Activated naive CD8-positive, alpha-beta T cell treated with anti-CD3 and anti-CD28 coated beads, Interleukin-2, amount 10 ng/mL, durations not matched to agents 7 days and 5 days (primary cell): ENCODE data around the gene AHNAK. TPM values are rescaled to one million over a fixed set of nuclear protein-coding genes. Genes with fewer than 3 reads are reported as not detected.

Experiments used
- ATAC-seq: fragments of 150-1000 bp; cut with Tn5 transposase; one replicate; pipeline ENCODE4 v1.10.0; 2021; ENCODE audit warnings: low read depth, moderate library complexity
- POLR2A ChIA-PET: fragments of 350-600 bp; sonication (Branson Sonifier 250); formaldehyde crosslinking; loops from one replicate; lab custom pipeline; 2021; ENCODE audit warnings: antibody characterized with exemption; lab: Charles Lee
- DNase-seq: peaks from one replicate; pipeline ENCODE4 v3.0.0; 2021
- H3K27ac Mint-ChIP-seq: one replicate; pipeline ENCODE4 v1.8.0; 2022; ENCODE audit warnings: mild to moderate bottlenecking, mixed read lengths
- H3K27me3 Mint-ChIP-seq: one replicate; pipeline ENCODE4 v1.8.0; 2022; ENCODE audit warnings: mild to moderate bottlenecking, moderate library complexity, mixed read lengths
- H3K36me3 Mint-ChIP-seq: one replicate; pipeline ENCODE4 v1.8.0; 2021; ENCODE audit warnings: mild to moderate bottlenecking, mixed read lengths
- H3K4me1 Mint-ChIP-seq: one replicate; pipeline ENCODE4 v1.8.0; 2021; ENCODE audit warnings: mixed read lengths
- H3K4me3 Mint-ChIP-seq: one replicate; pipeline ENCODE4 v1.8.0; 2022; ENCODE audit warnings: mild to moderate bottlenecking, moderate library complexity, mixed read lengths
- H3K9me3 Mint-ChIP-seq: one replicate; pipeline ENCODE4 v1.8.0; 2021; ENCODE audit warnings: mixed read lengths
- total RNA-seq, 2 experiments: library from RNA; stranded (reverse); gene quantifications; one replicate each; pipeline ENCODE4 v1.2.3, GENCODE V29; 2021

Gene AHNAK
- total RNA-seq, 2 experiments from 2014 or later, result 278 to 344 TPM

DNA sequence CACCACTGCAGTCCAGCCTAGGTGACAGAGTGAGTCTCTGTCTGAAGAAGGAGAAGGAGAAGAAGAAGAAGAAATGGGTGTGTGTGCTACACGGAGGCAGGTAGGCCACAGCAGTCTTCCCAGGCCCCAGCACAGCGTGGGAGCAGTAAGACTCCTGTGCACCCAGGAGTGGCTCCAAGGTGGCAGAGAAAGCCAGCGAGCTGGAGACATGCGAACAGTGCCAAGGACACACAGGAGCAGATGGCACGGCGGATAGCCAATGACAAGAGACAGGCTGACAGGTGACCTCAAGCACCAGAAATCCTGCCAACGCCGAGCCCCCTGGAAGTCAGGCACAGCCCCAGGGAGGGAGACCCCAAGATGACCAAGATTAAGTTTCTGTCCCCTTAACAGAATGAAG, 136.8 kb downstream of the AHNAK start:
- POLR2A ChIA-PET, result interaction anchor here (0.6 kb wide), 1 partner anchor 233 kb away, joined by 4 read pairs; no protein-coding TSS in a partner anchor
- Mint-ChIP-seq H3K36me3 (no peaks in the 10 kb centered on the region), H3K27ac (no peak overlapping the region)

DNA sequence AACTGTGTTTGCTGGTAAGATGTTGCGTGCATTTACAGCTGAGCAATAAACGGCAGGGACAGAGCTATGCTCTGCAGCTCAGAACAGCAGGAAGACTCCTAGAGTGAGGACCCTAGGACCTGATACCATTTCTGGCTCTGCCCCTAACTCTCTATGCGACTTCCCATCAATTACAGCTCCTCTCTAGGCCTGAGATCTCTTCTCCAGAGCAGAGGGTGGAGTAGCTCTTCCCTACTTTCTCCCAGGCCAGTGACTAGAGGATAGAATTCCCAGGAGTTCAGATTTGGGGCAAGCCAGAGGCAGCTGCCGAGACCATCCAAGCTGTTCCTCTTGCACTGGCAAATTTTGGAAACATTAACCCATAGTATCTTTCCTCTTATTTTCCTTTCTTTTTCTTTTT, 140.6 kb downstream of the AHNAK start:
- H3K27me3 Mint-ChIP-seq, result no peaks in the 10 kb centered on the region

More for the DNA sequence above, 136.8 kb downstream of the AHNAK start:
- no peaks in the 10 kb centered on the region for H3K4me1 Mint-ChIP-seq
- no peaks in the 10 kb centered on the region for H3K27me3 Mint-ChIP-seq
- ATAC-seq (no peak), DNase-seq (no peak)
- no peaks in the 10 kb centered on the region for H3K9me3 Mint-ChIP-seq
- no peak overlapping the region for H3K4me3 Mint-ChIP-seq

DNA sequence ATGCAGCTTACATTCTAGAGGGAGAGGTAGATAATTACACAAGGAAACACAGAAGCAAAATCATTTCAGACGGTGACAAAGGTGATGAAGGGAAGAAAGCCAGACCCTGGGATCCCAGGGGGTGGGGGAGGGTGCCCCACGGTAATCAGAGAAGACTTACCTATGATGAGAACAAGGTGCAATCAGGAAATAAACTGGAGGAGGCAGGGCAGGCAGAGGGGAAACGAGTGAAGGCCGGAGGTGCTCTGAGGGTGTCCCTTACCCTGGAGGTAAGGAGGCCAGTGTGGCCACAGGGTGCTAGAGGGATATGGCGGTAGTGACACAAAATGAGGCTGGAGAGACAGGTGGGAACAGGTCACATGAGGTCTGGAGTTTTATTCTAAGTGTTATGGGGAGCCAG, 141.7 kb downstream of the AHNAK start:
- H3K27ac Mint-ChIP-seq, result no peak overlapping the region
- peaks cover 21% of the 10 kb centered on the region for H3K4me1 Mint-ChIP-seq

More for the DNA sequence above, 140.6 kb downstream of the AHNAK start:
- POLR2A ChIA-PET, result no interaction called here
- Mint-ChIP-seq H3K27ac (no peak overlapping the region), H3K4me1 (peaks cover 21% of the 10 kb centered on the region), H3K9me3 (no peaks in the 10 kb centered on the region), H3K36me3 (no peaks in the 10 kb centered on the region), H3K4me3 (no peak overlapping the region)
- ATAC-seq (no peak), DNase-seq (no peak)

DNA sequence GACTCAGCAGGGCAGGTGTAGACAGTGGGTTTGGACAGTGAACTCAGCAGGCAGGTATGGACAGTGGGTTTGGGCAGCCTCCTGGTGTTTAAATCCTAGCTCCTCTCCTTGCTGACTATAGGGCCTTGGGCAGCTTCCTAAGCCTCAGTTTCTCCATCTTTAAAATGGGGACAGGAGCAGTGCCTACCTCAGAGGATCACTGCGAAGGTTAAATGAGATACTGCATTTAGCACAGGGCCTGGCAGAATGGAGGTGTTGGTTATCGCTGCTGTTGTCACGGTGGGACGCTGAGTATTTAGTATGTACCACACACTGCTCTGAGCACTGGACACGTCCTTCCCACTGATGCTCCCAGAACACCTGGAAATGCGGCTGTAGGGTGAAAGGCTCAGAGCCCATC, 142.2 kb downstream of the AHNAK start:
- Mint-ChIP-seq H3K27ac (no peak overlapping the region), H3K9me3 (no peaks in the 10 kb centered on the region), H3K4me3 (no peak overlapping the region), H3K36me3 (no peaks in the 10 kb centered on the region), H3K4me1 (peaks cover 23% of the 10 kb centered on the region), H3K27me3 (no peaks in the 10 kb centered on the region)
- POLR2A ChIA-PET, result no interaction called here
- ATAC-seq (no peak), DNase-seq (no peak)

More for the DNA sequence above, 141.7 kb downstream of the AHNAK start:
- Mint-ChIP-seq H3K27me3 (no peaks in the 10 kb centered on the region), H3K9me3 (no peaks in the 10 kb centered on the region), H3K4me3 (no peak overlapping the region), H3K36me3 (no peaks in the 10 kb centered on the region)
- ATAC-seq (no peak), DNase-seq (no peak)
- POLR2A ChIA-PET, result no interaction called here

DNA sequence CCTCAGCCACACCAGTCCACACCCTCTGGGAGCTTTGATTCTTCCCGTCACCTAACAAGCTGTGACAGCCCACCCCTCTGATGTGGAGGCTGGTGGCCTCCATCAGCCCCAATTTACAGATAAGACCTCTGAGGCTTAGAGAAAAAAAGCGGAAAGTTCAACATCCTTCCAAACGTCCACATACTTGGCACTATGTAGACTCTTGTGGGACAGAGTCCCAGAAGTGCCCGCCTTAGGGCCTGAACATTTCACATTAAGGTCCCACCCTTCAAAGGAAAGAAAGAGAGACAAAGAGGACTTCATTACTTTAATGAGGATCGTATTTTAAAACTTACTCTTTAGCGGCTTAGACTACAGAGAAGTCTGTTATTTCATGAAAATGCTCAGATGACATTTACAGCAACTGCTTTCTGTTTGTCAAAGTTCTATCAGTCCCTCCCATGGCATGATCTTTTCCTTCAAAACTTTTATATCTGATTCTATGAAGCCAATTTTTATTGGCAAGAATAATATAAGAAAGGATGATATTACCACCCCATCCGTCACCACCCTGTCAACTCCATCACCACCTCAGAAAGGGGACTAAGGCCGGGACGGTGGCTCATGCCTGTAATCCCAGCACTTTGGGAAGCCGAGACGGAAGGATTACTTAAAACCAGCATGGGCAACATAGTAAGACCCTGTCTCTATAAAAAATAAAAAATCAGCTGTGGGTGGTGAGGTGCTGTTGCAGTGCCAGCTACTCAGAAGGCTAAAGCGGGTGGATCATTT, 143.5 kb downstream of the AHNAK start:
- Mint-ChIP-seq H3K4me1 (peaks cover 25% of the 10 kb centered on the region), H3K4me3 (peak overlapping the region; percentile 76), H3K36me3 (no peaks in the 10 kb centered on the region)

DNA sequence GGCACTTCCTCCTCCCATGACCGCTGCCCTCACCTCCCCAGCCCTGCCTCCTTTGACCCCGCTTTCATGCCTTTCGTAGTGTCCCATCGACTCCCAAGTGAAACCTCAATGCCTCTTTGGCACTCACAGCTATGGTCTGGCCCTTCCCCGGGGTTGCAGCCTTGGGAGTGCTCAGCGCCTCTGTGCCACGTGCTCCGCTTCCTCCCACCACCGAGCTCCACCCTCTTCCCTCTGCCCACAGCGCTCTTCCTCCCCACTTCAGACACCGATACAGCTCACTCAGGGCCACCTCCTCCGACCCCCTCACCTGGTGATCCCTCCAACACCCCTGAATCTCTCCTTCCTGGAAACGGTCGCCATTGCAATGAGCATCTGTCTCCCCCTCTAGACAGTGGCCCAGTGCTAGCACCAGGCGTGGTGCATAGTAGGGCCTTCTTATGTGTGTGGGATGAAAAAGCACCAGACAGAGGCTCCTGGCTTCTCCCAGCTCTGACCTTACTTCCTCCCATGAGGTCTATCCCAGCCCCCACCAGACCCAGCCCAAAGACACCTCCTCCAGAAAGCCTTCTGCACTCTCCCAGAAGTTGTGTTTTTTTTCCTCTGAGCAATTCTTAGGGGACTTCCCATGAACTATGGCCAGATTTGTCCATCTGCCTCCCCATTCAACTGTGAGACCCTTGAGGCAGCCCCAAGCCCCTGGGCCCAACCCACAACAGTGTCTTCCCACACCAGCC, 144.2 kb downstream of the AHNAK start:
- Mint-ChIP-seq H3K36me3 (no peaks in the 10 kb centered on the region), H3K4me1 (peaks cover 27% of the 10 kb centered on the region), H3K9me3 (no peaks in the 10 kb centered on the region), H3K27me3 (no peaks in the 10 kb centered on the region), H3K4me3 (peak overlapping the region; percentile 76), H3K27ac (peak overlapping the region; percentile 88)
- POLR2A ChIA-PET, result interaction anchor here (0.6 to 3.1 kb wide), 17 partner anchors 8 to 479 kb away, joined by 3 to 19 read pairs (median 4); partner anchors contain the start of genes AHNAK, C11orf98, CSKMT and EEF1G
- peak; percentile 72 for DNase-seq
- peak; percentile 97 for ATAC-seq

More for the DNA sequence above, 143.5 kb downstream of the AHNAK start:
- POLR2A ChIA-PET, result interaction anchor here (0.7 to 3.1 kb wide), 7 partner anchors 10 to 487 kb away, joined by 3 to 19 read pairs (median 9); partner anchors contain the start of genes AHNAK, C11orf98 and CSKMT
- H3K27ac Mint-ChIP-seq, result peak overlapping the region; percentile 88
- DNase-seq, result no peak
- ATAC-seq, result no peak
- H3K9me3 Mint-ChIP-seq, result no peaks in the 10 kb centered on the region
- H3K27me3 Mint-ChIP-seq, result no peaks in the 10 kb centered on the region

DNA sequence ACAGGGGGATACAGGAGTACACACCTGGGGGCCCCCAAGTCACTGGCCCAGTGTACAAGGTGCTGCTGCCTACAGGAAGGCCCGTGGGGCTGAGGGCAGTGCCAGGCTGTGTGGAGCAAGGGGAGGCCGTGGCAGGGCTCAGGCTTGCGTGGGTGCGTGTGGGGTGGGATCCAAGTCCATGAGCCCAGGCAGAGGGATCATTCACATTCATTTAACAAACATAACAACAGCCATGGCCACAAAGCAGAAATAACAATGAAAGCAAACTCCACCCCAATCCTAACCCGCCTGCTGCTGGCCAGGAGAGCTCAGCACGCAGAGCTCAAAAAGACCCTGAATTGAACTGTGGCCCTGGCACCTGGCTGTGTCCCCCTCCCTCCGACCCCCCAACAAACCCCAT, 144.8 kb downstream of the AHNAK start:
- POLR2A ChIA-PET, result interaction anchor here (0.6 to 3.1 kb wide), 17 partner anchors 9 to 480 kb away, joined by 3 to 19 read pairs (median 4); partner anchors contain the start of genes AHNAK, C11orf98, CSKMT and EEF1G
- DNase-seq, result no peak
- Mint-ChIP-seq H3K4me1 (peaks cover 27% of the 10 kb centered on the region), H3K27me3 (no peaks in the 10 kb centered on the region), H3K36me3 (no peaks in the 10 kb centered on the region), H3K4me3 (peak overlapping the region; percentile 76), H3K9me3 (no peaks in the 10 kb centered on the region), H3K27ac (peak overlapping the region; percentile 88)
- no peak for ATAC-seq

DNA sequence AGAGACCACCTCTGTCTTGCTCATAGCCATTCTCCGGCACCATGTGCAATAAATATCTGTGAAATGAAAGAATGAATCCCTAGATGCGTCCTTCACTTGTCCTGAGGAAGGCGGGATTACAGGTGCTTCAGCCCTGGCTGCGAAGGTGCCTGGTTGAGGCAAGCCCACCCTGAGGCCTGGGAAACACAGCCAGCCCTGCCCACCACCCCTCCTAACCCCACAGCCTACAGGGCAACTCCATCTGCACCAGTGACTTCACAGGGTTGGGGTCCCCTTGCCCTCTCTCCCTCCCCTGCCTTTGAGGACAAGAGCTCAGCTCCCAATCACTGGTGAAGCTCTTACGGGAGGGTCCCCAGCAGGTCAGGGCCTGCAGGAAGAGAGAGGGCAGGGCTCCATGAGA, 145.2 kb downstream of the AHNAK start:
- H3K4me3 Mint-ChIP-seq, result peak overlapping the region; percentile 76
- H3K4me1 Mint-ChIP-seq, result peaks cover 27% of the 10 kb centered on the region
- POLR2A ChIA-PET, result interaction anchor here (0.5 to 3.1 kb wide), 10 partner anchors 8 to 1106 kb away, joined by 3 to 19 read pairs (median 9); partner anchors contain the start of genes AHNAK, C11orf98, CSKMT and TUT1
- H3K27ac Mint-ChIP-seq, result peak overlapping the region; percentile 88
- DNase-seq (no peak), ATAC-seq (no peak)
- no peaks in the 10 kb centered on the region for H3K27me3 Mint-ChIP-seq
- no peaks in the 10 kb centered on the region for H3K36me3 Mint-ChIP-seq
- no peaks in the 10 kb centered on the region for H3K9me3 Mint-ChIP-seq

DNA sequence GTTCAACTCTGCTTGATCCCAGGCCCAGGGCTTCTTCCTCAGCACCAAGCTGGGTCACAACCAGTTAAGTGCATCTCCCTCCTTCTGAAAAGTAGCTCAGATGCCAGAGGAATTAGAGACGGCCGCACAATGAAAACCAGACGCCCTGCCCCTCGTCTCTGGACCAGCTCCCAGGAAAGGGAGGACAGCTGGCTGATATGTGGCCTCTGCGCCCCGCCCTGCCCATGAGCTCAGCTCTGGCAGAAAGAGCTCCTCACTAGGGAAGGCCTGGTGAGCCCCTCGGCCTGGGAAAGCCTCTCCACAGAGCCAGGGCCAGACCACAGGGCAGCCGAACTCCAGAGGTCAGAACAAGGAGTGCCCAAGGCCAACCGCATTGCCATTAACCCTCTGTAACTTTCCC, 145.8 kb downstream of the AHNAK start:
- no peaks in the 10 kb centered on the region for H3K27me3 Mint-ChIP-seq
- peaks cover 27% of the 10 kb centered on the region for H3K4me1 Mint-ChIP-seq
- no peak overlapping the region for H3K27ac Mint-ChIP-seq
- ATAC-seq (no peak), DNase-seq (no peak)
- POLR2A ChIA-PET, result interaction anchor here (2.2 to 3.1 kb wide), 3 partner anchors 156 to 264 kb away, joined by 9 to 19 read pairs (median 11); partner anchors contain the start of genes C11orf98, CSKMT and TUT1
- no peaks in the 10 kb centered on the region for H3K36me3 Mint-ChIP-seq
- no peak overlapping the region for H3K4me3 Mint-ChIP-seq
- no peaks in the 10 kb centered on the region for H3K9me3 Mint-ChIP-seq

DNA sequence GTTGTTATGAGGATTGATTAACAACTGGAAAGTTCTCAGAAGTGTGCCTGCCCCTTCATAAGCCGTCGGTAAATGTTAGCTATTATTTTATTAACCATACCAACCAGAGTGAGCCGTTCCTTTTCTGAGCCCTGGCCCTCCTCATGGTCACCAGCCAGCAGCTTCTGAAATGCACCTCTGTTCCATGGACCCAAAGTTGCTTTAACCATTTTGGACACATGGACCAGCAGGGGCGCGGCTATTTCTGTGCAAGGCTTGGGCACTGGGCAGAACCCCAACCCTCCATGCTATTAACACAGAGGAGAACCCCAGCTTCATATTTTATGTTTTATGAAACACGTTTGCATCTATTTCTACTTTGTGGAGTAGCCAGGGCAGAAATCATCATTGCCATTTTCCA, 146.3 kb downstream of the AHNAK start:
- Mint-ChIP-seq H3K36me3 (no peaks in the 10 kb centered on the region), H3K4me1 (peaks cover 27% of the 10 kb centered on the region), H3K4me3 (no peak overlapping the region), H3K27me3 (no peaks in the 10 kb centered on the region), H3K27ac (no peak overlapping the region), H3K9me3 (no peaks in the 10 kb centered on the region)
- DNase-seq, result no peak
- no peak for ATAC-seq
- POLR2A ChIA-PET, result no interaction called here

DNA sequence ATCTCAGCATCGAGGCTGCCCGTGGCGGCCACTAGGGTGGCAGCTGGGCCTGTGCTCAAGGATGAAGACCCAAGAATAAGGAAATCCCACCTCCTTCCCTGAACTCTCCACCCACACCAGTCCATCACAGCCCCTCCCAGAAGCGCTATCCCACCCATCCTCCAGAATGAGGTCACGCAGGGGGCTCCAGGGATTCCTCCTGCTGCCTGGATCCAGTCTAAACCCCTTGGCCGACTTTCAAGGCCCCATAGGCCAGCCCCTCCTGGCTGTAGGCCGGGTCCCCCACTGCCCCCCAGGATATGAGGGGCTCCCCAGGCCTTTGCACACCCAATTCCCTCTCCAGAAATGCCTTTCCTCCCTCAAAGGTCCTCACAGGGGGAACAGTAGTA, 146.7 kb downstream of the AHNAK start:
- H3K4me3 Mint-ChIP-seq, result no peak overlapping the region
- ATAC-seq, result no peak
- no peaks in the 10 kb centered on the region for H3K9me3 Mint-ChIP-seq
- no peak for DNase-seq
- peaks cover 28% of the 10 kb centered on the region for H3K4me1 Mint-ChIP-seq
- H3K27me3 Mint-ChIP-seq, result no peaks in the 10 kb centered on the region
- no peak overlapping the region for H3K27ac Mint-ChIP-seq
- POLR2A ChIA-PET, result interaction anchor here (0.5 kb wide), 1 partner anchor 52 kb away, joined by 6 read pairs; no protein-coding TSS in a partner anchor
- no peaks in the 10 kb centered on the region for H3K36me3 Mint-ChIP-seq

DNA sequence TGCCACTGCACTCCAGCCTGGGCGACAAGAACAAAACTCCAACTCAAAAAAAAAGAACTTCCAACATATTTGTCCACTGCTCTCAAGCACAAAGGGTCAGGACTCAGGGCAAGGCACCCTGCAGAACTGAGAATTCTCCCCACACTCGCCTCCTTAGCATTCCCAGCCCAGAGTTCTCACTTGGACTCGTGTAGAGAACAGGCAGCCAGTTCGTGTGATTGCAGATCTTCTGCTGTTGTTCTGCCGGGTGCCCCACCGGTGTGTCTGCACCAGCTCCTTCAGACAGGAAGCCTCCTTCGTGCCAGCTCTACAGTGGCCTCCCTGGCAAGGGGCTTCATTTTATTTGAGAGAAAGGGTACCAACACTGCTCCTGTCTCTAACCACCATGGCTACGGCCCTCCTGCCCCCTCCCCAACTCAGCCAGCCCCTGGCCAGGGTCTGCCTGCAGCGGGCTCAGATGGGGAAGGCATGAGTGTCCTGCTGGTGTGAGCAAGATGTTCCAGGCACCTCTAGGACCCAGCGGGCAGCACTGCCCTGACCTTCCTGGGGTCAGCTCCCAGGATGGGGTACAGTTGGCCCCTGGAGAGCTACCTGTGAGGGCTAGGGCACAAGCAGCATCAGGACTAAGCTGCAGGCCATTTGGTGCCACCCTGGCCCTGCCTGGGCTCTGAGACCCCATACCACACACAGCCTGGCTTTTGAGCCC, 147.3 kb downstream of the AHNAK start:
- H3K27ac Mint-ChIP-seq, result peak overlapping the region; percentile 47
- peaks cover 29% of the 10 kb centered on the region for H3K4me1 Mint-ChIP-seq
- POLR2A ChIA-PET, result interaction anchor here (0.5 kb wide), 1 partner anchor 52 kb away, joined by 6 read pairs; no protein-coding TSS in a partner anchor
- no peaks in the 10 kb centered on the region for H3K27me3 Mint-ChIP-seq
- no peaks in the 10 kb centered on the region for H3K36me3 Mint-ChIP-seq
- no peak overlapping the region for H3K4me3 Mint-ChIP-seq
- DNase-seq (no peak), ATAC-seq (no peak)
- no peaks in the 10 kb centered on the region for H3K9me3 Mint-ChIP-seq
